NCI-H1436 treated with DMSO at 0.1 percent for 48 hours (cell line): ENCODE measurements around the gene RGS9BP.
"Not testable (repeated sequence)": the region's sequence is repeated elsewhere in the genome, so short reads cannot be mapped to it uniquely, and the experiment has no call there.

Experiments
- DNase-seq: peaks from one replicate; lab custom pipeline; 2025; lab: John Stamatoyannopoulos, UW

Gene RGS9BP

DNA sequence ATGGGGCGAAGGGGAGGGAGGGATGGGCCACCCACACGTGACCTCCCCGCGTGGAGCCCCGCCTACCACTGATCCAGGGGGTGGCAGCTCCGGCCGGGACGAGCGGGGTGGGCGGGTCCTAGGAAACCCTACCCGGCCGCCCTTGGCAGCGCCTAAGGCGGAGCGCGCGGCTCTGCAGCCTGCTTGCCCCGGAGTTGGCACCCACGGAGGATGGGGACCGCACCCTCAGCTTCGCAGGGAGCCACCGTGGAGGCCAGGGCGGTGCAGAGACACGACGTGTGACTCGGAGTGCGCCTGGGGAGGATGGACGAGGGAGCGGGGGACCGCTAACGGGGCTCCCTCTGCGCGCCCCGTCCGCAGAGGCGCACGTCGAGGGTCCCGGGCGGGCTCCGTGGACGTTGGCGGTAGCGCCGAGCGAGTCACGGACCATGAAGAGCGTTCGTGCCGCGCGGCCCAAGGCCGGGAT is at the start of gene RGS9BP:
Gene RGS9BP (plus strand): TSS at position 129 of the 466 bp plus-strand sequence. CDS start 416 bp downstream, outside the sequence.
- DNase-seq, result no peak

DNA sequence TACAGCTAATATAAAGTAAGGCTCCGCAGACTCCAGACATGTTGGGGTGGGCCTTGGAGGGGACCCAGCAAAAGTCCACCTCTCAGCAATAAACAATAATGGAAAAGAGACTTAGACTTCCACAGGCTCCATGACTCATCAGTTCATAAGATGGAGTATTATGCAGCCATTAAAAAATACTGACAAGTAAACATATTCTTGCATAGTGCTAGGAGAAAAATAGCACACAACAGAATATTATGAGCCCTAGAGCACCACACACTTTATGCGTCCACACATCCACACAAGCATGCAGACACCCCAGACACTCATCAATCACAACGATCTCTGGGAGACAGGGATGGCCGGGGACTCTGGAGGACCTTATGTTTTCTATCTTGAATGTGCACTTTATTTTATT is 48.7 kb upstream of the RGS9BP start:
- DNase-seq, result no peak

- no peak for DNase-seq
These were observed 47.9 kb upstream of the RGS9BP start for GRCh38 chr19:32627714-32628270.

DNA sequence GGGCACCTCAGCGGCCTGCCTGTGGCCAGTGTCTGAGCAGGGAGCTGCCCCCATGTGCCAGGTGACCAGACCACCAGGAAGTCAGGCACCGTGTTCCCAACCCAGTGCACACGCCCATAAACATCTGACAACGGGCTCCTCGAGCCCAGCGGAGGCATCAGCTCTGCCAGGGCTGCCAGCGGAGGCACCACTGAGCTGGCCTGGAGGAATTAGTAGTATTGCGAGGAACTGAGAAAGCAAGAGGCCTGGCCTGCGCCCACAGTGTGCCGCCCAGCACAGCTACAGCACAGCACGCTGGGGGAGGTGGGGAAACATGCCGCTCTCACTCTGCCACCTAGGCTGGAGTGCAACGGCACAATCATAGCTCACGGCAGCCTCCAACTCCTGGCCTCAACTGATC is 45.3 kb upstream of the RGS9BP start:
- DNase-seq, result no peak

DNA sequence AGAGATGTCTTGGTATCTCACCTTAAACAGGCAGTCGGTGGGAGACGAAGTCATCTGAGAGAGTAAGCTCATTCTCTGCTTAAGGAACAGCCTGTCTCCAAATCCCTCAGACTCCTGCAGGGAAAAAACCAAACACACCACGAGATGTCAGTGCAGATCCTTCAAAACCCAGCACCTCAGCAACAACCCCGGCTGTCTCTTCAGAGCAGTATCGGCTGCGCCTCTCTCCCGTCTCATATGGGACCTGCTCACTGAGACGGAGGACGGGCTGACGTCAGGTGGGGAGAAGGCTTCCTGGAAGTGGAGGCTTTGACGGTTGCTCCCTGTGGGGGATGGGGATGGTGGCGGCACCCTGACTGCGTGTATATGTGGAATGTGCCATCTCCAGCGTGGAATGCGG is 44.3 kb upstream of the RGS9BP start:
- DNase-seq, result no peak

DNA sequence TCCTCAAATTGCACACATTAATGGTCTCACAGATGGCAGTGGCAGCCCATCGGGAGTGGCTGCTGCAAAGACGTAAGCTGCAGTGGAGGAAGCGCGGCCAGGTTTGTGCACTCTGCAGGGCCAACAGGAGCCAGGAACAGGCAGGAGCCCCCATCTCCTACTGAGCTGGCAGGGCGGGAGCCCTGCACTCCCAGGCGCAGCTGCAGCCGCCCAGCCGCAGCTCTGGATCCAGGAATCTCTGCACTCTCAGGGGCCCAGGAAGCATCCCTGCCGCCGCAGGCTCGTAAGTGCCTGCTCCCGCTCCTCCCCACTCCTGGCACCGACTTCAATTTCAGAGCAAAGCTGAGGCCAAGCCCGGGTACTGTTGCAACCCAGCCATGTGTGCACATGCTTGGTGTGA is 38.2 kb upstream of the RGS9BP start:
- DNase-seq, result no peak

GRCh38 chr19:32638625-32639024 is 37.0 kb upstream of the RGS9BP start:
- no peak for DNase-seq

DNA sequence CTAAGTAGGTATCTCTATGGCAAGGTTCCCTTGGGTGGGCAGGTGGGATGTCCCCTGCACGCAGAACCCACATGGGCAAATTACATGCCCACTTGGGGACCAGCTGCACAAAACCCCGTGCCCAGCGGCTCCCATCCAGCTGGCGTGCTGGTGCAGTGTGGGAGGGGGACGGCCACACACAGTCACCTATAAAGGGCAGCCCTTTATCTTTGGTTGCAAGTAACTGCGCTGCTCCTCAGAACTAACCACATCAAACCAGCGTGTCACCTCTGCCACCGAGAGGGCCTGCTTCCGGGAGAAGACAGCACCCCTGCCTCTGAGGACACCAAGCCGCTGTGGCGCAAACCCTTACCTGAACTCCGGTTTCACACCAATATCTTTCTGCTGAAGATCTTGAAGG is 32.9 kb upstream of the RGS9BP start:
- no peak for DNase-seq

GRCh38 chr19:32646556-32646955 is 29.1 kb upstream of the RGS9BP start:
- no peak for DNase-seq

DNA sequence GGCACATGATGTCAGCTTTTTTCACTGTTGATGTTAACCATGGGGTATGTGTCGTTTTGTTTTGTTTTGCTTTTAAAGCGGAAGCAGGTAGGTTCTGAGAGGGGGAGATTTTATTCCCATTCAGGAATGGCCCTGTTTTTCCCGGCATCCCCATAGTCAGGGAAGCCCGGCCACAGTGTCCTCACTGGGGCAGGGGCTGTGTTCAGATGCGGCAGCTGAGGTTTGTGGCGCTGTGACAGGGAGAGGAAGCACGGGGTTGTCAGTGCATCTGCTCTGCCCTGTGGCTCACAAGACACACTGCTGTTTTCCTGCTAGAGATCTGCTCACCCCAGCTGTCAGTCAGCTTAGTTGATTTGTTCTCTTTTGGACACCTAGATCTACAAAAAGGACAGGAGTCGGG is 28.3 kb upstream of the RGS9BP start:
- DNase-seq, result no peak

DNA sequence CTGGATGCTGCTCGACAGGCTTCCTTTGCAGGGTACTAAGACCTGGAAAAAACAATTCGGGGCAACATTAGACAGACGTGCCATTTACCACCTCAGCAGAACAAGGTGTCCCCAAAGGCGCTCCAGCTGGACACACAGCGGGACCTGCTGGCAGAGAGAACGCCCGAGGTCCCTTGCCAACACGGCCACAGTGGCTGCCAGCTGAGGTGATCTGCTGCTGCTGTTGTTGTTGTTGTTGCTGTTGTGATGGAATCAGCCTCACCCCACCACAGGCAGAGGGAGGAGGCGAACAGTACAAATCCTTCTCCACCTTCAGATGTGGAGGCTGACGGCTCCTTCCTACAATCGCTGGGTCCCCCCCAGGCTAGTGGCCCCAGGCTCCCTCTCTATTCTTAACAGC is 25.9 kb upstream of the RGS9BP start:
- no peak for DNase-seq

DNA sequence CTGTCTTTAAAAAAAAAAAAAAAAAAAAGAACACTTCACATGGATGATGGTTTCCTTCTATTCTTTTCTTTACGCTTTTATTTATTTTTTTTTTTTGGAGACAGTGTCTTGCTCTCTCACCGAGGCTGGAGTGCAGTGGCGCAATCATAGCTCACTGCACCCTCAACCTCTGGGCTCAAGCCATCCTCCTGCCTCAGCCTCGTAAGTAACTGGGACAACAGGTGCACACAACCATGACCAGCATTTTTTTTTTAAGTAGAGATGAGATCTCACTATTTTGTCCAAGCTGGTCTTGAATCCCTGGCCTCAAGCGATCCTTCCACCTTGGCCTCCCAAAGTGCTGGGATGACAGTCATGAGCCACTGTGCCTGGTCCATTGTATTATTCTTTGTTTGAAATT is 25.0 kb upstream of the RGS9BP start:
- no peak for DNase-seq

DNA sequence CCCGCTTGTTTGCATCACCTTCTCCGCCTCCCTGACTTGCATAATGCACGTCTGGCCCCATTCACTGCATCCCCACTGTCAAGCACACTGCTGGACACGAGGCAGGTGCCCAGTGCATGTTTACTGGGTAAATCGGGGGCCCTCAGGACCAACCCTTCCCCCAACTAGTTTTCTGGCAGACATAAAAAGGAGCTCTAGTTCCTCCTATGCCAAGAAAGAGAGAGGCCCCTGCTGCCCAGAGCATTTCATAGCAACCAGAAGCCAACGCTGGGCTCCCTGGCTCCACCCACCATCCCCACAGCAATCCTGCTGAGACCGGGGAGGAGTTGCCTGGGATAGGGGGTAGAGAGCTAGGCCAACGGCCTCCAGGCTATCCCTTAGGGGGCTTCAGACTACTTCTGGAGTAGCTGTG is 23.9 kb upstream of the RGS9BP start:
- no peak for DNase-seq

DNA sequence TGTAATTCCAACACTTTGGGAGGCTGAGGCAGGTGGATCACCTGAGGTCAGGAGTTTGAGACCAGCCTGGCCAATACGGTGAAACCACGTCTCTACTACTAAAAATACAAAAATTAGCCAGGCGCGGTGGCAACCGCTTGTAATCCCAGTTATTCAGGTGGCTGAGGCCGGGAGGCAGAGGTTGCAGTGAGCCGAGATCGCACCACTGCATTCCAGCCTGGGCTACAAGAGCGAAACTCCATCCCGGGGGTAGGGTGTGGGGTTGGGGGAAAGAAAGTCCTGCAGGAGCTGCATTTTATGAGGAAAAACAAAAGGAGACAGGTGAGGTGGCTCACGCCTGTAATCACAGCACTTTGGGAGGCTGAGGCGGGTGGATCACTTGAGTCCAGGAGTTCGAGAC is 23.3 kb upstream of the RGS9BP start:
- DNase-seq, result not testable (repeated sequence)

GRCh38 chr19:32652894-32653598 is 22.6 kb upstream of the RGS9BP start:
- no peak for DNase-seq

- no peak for DNase-seq
These were observed 22.1 kb upstream of the RGS9BP start for GRCh38 chr19:32653599-32653915.

DNA sequence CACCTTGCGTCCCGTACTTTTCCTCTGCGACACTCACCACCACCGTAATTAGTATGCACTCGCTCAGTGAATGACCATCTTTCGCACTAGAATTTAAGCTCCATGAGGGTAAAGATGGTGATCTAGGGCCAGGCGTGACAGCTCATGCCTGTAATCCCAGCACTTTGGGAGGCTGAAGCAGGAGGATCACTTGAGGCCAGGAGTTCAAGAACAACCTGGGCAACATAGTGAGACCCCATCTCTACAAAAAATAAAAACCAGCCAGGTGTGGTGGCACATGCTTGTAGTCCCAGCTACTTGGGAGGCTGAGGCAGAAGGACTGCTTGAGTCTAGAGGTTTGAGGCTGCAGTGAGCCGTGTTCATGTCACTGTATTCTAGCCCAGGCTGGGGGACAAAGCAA is 19.3 kb upstream of the RGS9BP start:
- DNase-seq, result not testable (repeated sequence)

- no peak for DNase-seq
These were observed 17.6 kb upstream of the RGS9BP start for GRCh38 chr19:32658075-32658474.

GRCh38 chr19:32658527-32658926 is 17.1 kb upstream of the RGS9BP start:
- no peak for DNase-seq

DNA sequence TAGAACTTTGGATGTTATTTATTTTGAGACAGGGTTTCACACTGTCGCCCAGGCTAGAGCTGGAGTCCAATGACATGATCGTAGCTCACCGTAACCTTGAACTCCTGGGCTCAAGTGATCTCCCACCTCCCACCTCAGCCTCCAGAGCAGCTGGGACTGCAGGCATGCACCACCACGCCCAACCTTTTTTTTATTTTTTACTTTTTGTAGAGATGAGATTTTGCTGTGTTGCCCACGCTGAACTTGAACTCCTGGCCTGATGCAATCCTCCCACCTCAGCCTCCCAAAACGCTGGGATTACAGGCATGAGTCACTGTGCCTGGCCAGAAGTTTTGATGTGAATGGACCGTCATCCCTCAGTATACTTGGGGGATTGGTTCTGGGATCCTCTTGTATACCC is 14.3 kb upstream of the RGS9BP start:
- no peak for DNase-seq

DNA sequence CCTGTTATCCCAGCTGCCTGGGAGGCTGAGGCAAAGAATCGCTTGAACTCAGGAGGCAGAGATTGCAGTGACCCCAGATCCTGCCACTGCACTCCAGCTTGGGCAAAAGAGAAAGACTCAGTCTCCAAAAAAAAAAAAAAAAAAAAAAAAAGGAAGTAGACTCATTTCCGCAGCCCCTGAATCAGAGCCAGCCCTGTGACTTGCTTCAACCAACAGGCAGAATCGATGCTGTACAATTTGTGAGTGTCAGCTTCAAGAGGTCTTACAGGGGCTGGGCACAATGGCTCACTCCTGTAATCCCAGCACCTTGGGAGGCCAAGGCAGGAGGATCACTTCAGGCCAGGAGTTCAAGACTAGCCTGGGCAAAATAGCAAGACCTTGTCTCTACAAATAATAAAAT is 13.5 kb upstream of the RGS9BP start:
- no peak for DNase-seq

DNA sequence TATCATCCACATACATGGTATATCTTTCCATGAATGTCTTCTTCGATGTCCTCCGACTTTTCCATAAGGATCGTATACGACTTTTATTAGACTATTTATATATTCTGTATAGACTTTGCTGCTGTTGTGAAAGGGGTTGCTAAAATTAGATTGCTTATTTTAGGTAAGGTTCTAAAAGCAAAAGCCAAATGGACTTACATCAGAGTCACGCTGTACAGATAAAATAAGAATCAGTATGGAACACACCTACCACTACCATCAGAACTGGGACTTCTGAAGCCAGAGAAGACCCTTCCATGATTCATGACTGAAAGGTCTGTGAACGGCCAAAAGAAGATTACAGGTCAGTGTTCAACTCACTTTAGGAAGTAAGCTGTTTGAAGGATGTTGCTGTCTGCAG is 9.6 kb upstream of the RGS9BP start:
- no peak for DNase-seq

DNA sequence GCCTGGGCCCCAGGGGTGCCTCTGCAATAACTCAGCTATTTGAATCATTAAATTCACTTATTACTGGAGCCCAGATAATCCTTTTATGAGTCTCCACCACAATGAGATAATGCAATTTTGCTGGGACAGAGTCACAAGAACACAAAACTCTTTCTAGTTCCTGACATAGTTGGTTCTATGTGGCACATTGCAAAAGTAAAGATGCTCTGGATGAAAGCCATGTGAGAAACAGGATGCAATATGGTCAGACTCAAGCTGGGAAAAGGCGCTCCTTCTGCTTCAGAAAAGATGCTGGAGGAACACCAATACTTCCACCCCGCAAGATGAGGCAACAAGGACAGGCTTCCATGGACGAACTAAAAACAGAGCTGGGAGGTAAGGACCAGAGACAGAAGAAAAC is 6.3 kb upstream of the RGS9BP start:
- no peak for DNase-seq

GRCh38 chr19:32671883-32672593 is 3.6 kb upstream of the RGS9BP start:
- DNase-seq, result no peak
